ENCODE measurements around the gene TRIM72.

The TRIM72 gene

DNA sequence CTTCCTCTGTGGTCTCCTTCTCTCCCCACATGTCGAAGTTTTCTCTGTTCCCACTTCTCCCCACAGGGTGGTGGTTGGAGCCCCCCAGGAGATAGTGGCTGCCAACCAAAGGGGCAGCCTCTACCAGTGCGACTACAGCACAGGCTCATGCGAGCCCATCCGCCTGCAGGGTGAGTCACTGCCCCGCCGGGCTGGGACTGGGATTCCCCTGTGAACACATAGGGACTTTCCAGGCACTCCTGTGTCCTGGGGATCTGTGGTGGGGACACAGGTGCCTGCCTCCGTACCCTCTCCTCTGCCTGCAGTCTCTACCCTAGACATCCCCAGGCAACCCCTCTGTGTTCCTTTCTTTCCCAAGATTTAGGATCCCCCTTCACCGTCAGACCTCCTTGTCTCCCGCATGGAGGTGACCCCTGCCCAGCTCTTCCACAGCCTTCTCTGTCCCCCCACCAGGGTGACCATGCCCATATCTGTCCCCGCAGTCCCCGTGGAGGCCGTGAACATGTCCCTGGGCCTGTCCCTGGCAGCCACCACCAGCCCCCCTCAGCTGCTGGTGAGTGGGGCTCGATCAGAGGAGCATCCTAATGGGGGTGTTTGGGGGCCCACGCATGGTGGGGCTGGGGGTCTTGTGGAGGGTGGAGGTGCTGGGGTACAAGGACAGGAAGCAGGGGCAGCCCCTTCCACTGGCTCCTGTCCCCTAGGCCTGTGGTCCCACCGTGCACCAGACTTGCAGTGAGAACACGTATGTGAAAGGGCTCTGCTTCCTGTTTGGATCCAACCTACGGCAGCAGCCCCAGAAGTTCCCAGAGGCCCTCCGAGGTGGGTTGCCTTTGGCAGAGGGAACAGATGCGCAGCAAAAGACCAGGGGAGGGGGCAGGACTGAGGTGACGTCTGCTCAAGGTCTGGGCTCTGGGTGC is 51.7 kb downstream of the TRIM72 start:
- Histone ChIP-seq H3K4me2 (peak overlapping the region; percentile 61), H3K79me2 (ENCODE audit: insufficient read depth, low read depth) (no peaks in the 10 kb centered on the region), H3K4me3 (IDR thresholded peaks at IDR 0.05; ENCODE audit: insufficient read depth, low read depth, low read length) (no peak overlapping the region), H3K4me1 (ENCODE audit: low read depth, poor library complexity, severe bottlenecking) (peaks cover 30% of the 10 kb centered on the region), H3K9ac (peak overlapping the region; percentile 57), H4K20me1 (ENCODE audit: insufficient read depth) (no peaks in the 10 kb centered on the region), H3K27me3 (ENCODE audit: insufficient read depth, low read depth) (no peaks in the 10 kb centered on the region), H2AFZ (ENCODE audit: low read depth) (peak overlapping the region; percentile 44), H3K36me3 (ENCODE audit: insufficient read depth) (no peaks in the 10 kb centered on the region), H3K27ac (peak overlapping the region; percentile 74)
- TF ChIP-seq, protein P1, sequence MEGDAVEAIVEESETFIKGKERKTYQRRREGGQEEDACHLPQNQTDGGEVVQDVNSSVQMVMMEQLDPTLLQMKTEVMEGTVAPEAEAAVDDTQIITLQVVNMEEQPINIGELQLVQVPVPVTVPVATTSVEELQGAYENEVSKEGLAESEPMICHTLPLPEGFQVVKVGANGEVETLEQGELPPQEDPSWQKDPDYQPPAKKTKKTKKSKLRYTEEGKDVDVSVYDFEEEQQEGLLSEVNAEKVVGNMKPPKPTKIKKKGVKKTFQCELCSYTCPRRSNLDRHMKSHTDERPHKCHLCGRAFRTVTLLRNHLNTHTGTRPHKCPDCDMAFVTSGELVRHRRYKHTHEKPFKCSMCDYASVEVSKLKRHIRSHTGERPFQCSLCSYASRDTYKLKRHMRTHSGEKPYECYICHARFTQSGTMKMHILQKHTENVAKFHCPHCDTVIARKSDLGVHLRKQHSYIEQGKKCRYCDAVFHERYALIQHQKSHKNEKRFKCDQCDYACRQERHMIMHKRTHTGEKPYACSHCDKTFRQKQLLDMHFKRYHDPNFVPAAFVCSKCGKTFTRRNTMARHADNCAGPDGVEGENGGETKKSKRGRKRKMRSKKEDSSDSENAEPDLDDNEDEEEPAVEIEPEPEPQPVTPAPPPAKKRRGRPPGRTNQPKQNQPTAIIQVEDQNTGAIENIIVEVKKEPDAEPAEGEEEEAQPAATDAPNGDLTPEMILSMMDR (conservative IDR thresholded peaks at IDR 0.05; ENCODE audit: low read depth, low read length): no peak

DNA sequence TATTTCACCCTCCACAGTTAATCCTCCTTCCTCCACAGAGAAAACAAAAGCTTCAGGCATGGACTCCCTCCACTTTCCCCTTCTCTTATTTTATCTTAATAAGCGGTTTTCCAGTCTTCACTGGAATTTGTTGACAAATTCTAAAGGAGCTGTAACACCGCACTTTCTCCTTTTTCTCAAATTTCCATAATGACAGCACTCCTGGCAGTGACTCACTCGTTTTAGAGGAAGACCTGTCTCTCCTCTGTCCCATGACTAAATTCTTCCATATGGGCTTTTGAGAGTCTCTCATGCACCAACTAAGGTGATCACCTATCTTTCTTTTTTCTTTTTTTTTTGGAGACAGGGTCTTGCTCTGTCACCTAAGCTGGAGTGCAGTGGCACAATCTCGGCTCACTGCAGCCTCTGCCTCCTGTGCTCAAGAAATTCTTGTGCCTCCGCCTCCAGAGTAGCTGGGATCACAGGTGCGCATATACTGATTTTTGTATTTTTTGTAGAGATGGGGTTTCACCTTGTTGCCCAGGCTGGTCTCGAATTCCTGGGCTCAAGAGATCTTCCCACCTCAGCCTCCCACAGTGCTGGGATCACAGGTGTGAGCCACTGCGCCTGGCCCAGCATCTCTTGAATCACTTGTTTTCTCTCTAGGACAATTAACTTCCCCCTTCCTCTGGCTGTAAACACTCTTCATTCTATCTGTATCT is 53.6 kb downstream of the TRIM72 start:
- Histone ChIP-seq H3K4me2 (no peak overlapping the region), H3K79me2 (ENCODE audit: insufficient read depth, low read depth) (no peaks in the 10 kb centered on the region), H3K27ac (no peak overlapping the region), H3K4me1 (ENCODE audit: low read depth, poor library complexity, severe bottlenecking) (peaks cover 30% of the 10 kb centered on the region), H2AFZ (ENCODE audit: low read depth) (no peak overlapping the region), H3K4me3 (IDR thresholded peaks at IDR 0.05; ENCODE audit: insufficient read depth, low read depth, low read length) (no peak overlapping the region), H3K36me3 (ENCODE audit: insufficient read depth) (no peaks in the 10 kb centered on the region), H4K20me1 (ENCODE audit: insufficient read depth) (no peaks in the 10 kb centered on the region), H3K9ac (no peak overlapping the region), H3K27me3 (ENCODE audit: insufficient read depth, low read depth) (no peaks in the 10 kb centered on the region)
- TF ChIP-seq, protein P1 (conservative IDR thresholded peaks at IDR 0.05; ENCODE audit: low read depth, low read length): no peak

DNA sequence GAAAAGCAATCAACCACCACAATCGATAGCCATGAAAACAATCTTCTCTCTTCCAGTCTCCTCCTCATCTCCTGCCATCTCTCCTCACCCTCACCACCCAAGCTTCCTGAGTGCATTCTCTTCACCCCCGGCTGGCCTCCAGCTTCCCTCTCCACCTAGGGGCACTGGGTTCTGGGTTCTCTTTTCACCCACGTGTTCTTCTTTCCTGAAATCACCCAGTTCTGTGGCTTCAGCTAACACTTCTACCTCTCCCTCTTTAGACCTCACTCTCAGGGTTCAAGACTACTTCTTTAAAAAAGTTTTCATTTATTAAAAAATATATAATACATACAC is 54.1 kb downstream of the TRIM72 start:
- no peak overlapping the region for H2AFZ ChIP-seq (ENCODE audit: low read depth)
- peaks cover 30% of the 10 kb centered on the region for H3K4me1 ChIP-seq (ENCODE audit: low read depth, poor library complexity, severe bottlenecking)
- H4K20me1 ChIP-seq (ENCODE audit: insufficient read depth): no peaks in the 10 kb centered on the region
- no peaks in the 10 kb centered on the region for H3K27me3 ChIP-seq (ENCODE audit: insufficient read depth, low read depth)
- no peak overlapping the region for H3K27ac ChIP-seq
- no peak overlapping the region for H3K9ac ChIP-seq
- H3K4me3 ChIP-seq (IDR thresholded peaks at IDR 0.05; ENCODE audit: insufficient read depth, low read depth, low read length): no peak overlapping the region
- TF ChIP-seq, protein P1 (conservative IDR thresholded peaks at IDR 0.05; ENCODE audit: low read depth, low read length): no peak
- H3K36me3 ChIP-seq (ENCODE audit: insufficient read depth): no peaks in the 10 kb centered on the region
- no peak overlapping the region for H3K4me2 ChIP-seq
- no peaks in the 10 kb centered on the region for H3K79me2 ChIP-seq (ENCODE audit: insufficient read depth, low read depth)

DNA sequence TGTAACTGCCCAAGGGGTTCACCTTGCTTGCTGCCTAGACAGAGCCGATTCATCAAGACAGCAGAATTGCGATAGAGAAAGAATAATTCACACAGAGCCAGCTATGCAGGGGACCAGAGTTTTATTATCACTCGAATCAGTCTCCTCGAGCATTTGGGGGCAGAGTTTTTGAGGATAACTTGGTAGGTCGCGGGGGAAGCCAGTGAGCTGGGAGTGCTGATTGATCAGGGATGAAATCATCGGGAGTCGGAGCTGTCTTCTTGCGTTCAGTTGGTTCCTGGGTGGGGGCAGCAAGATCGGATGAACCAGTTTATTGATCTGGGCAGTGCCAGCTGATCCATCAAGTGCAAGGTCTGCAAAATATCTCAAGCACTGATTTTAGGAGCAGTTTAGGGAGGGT is 55.0 kb downstream of the TRIM72 start:
- no peaks in the 10 kb centered on the region for H3K27me3 ChIP-seq (ENCODE audit: insufficient read depth, low read depth)
- no peaks in the 10 kb centered on the region for H3K36me3 ChIP-seq (ENCODE audit: insufficient read depth)
- TF ChIP-seq, protein P1 (conservative IDR thresholded peaks at IDR 0.05; ENCODE audit: low read depth, low read length): no peak
- no peak overlapping the region for H2AFZ ChIP-seq (ENCODE audit: low read depth)
- H3K9ac ChIP-seq: no peak overlapping the region
- no peaks in the 10 kb centered on the region for H3K79me2 ChIP-seq (ENCODE audit: insufficient read depth, low read depth)
- H3K4me3 ChIP-seq (IDR thresholded peaks at IDR 0.05; ENCODE audit: insufficient read depth, low read depth, low read length): no peak overlapping the region
- H3K4me2 ChIP-seq: no peak overlapping the region
- H3K27ac ChIP-seq: no peak overlapping the region
- peaks cover 30% of the 10 kb centered on the region for H3K4me1 ChIP-seq (ENCODE audit: low read depth, poor library complexity, severe bottlenecking)
- no peaks in the 10 kb centered on the region for H4K20me1 ChIP-seq (ENCODE audit: insufficient read depth)

All from KMS-11 (cell line).